Activated naive CD4-positive, alpha-beta T cell treated with anti-CD3 and anti-CD28 coated beads for 36 hours (primary cell): ENCODE results near the gene MAGI2. TPM values are rescaled to one million over a fixed set of nuclear protein-coding genes. Genes with fewer than 3 reads are reported as not detected.
A peak's percentile ranks its signal among the peaks of the same experiment; 100 is the strongest.

Experiments used
- CTCF ChIA-PET: fragments of 350-600 bp; sonication (Branson Sonifier 250); formaldehyde crosslinking; loops from one replicate; lab custom pipeline; 2021; ENCODE audit warnings: antibody characterized with exemption; lab: Charles Lee
- DNase-seq: peaks from one replicate; pipeline ENCODE4 v3.0.0-alpha.2; 2020
- H3K27ac Mint-ChIP-seq: one replicate; pipeline ENCODE4 v1.8.0; 2021; ENCODE audit warnings: mild to moderate bottlenecking, mixed read lengths
- H3K27me3 Mint-ChIP-seq: one replicate; pipeline ENCODE4 v1.8.0; 2021; ENCODE audit warnings: low read depth, mixed read lengths
- H3K36me3 Mint-ChIP-seq: one replicate; pipeline ENCODE4 v1.8.0; 2021; ENCODE audit warnings: low read depth, mixed read lengths
- H3K4me1 Mint-ChIP-seq: one replicate; pipeline ENCODE4 v1.8.0; 2021; ENCODE audit warnings: low read depth, mixed read lengths
- H3K4me3 Mint-ChIP-seq: one replicate; pipeline ENCODE4 v1.8.0; 2021; ENCODE audit warnings: mild to moderate bottlenecking, moderate library complexity, mixed read lengths
- H3K9me3 Mint-ChIP-seq: one replicate; pipeline ENCODE4 v1.8.0; 2021; ENCODE audit warnings: mixed read lengths
- intact Hi-C: fragments of 100-400 bp; cut with micrococcal nuclease; formaldehyde crosslinking; loops from one replicate; pipeline ENCODE4 v1.15.1; 2023
- total RNA-seq, 2 experiments: library from RNA; stranded (reverse); gene quantifications; one replicate each; pipeline ENCODE4 v1.2.3, GENCODE V29; 2021

MAGI2 gene
- total RNA-seq, 2 experiments from 2014 or later, result 0.07 to 0.19 TPM

DNA sequence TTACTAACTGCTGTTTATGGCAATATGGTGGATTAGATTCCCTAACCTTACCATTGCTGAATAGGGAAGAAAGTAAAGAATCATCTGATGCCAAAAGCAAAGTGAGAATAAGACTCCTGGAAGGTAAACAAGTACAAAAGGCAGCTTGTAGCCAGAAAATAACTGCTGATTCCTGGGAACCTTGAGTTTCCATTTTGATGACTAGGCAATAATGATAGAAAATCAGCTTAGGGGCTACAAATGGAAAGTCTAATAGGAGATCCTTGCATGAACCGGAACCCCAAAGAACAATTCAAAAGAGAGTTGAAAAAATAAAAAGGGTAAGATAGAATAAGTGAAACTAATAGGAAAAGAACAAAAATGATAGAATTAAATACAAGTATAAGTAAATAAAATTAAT lies 1338.5 kb downstream of the MAGI2 start:
- H3K27me3 Mint-ChIP-seq, result peaks cover 24% of the 10 kb centered on the region
- no peak overlapping the region for H3K4me3 Mint-ChIP-seq
- no peak overlapping the region for H3K27ac Mint-ChIP-seq
- intact Hi-C loops, result no loop called here
- no peaks in the 10 kb centered on the region for H3K36me3 Mint-ChIP-seq
- no peak for DNase-seq
- H3K4me1 Mint-ChIP-seq, result no peaks in the 10 kb centered on the region
- CTCF ChIA-PET, result no interaction called here
- H3K9me3 Mint-ChIP-seq, result no peaks in the 10 kb centered on the region

DNA sequence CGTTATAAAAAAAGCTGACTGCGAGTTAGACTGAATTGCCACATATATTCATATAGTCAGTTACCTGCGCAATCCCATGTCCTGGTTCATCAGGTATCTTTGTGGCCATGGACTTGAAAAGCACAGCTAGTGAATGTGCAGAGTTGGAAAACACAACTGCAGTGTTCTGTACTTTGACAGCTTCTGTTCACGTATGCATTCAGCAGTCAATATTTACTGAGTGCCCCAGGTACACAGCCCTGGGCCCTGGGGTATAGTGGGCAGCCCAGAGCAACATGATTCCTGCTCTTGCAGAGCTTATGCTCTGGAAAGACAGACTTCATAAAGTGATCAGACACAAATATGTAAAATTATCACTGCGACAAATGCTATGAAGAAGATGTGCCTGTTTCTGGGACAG lies 1341.0 kb downstream of the MAGI2 start:
- Mint-ChIP-seq H3K36me3 (no peaks in the 10 kb centered on the region), H3K4me1 (no peaks in the 10 kb centered on the region), H3K27ac (no peak overlapping the region), H3K4me3 (no peak overlapping the region), H3K9me3 (peaks cover 3% of the 10 kb centered on the region), H3K27me3 (peaks cover 31% of the 10 kb centered on the region)
- intact Hi-C loops, result no loop called here
- CTCF ChIA-PET, result no interaction called here
- DNase-seq, result no peak

DNA sequence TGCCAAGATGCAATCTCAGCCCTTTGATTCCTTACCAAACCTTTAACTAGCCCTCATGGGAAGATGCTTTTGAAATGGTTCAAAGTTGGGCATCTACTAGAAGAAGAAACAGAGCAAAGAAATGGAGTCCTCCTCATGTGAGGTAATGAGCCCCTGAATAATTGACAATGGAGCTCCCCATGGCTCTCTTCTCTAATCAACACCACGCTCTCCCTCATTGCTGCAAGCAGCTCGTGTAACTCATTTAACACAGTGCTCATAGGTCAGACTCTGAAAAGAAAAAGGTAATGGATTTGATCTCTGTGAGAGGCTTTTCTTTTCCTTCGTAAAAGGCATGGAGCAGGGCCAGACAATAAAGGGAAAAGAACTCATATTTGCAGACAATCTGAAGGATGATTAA lies 1342.1 kb downstream of the MAGI2 start:
- intact Hi-C loops, result no loop called here
- H3K4me1 Mint-ChIP-seq, result no peaks in the 10 kb centered on the region
- no peaks in the 10 kb centered on the region for H3K36me3 Mint-ChIP-seq
- peaks cover 5% of the 10 kb centered on the region for H3K9me3 Mint-ChIP-seq
- DNase-seq, result no peak
- H3K27me3 Mint-ChIP-seq, result peaks cover 31% of the 10 kb centered on the region
- peak overlapping the region; percentile 44 for H3K27ac Mint-ChIP-seq
- no peak overlapping the region for H3K4me3 Mint-ChIP-seq
- CTCF ChIA-PET, result no interaction called here

DNA sequence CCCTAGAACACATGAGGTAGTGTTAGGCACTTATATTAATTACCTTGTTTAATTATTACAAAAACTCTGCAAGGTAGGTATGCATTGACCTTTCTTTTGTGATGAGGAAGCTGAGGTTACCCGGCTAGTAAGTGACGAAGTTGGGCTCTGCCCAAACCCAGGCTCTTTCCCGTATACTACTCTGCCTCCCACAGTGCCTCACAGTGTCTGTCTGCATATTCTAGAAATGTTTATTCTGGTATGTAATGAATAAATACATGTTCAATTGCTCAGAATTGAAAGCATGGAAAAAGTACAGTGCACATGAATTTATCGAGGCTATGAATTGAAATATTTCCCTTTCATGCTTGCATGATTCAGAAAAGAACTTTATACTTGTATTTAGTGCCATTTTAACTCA lies 1350.0 kb downstream of the MAGI2 start:
- Mint-ChIP-seq H3K27me3 (peaks cover 14% of the 10 kb centered on the region), H3K4me3 (no peak overlapping the region), H3K9me3 (peaks cover 5% of the 10 kb centered on the region), H3K4me1 (no peaks in the 10 kb centered on the region), H3K27ac (no peak overlapping the region), H3K36me3 (no peaks in the 10 kb centered on the region)
- CTCF ChIA-PET, result interaction anchor here (0.6 kb wide), 1 partner anchor 266 kb away, joined by 3 read pairs; no protein-coding TSS in a partner anchor
- intact Hi-C loops, result no loop called here
- DNase-seq, result no peak

DNA sequence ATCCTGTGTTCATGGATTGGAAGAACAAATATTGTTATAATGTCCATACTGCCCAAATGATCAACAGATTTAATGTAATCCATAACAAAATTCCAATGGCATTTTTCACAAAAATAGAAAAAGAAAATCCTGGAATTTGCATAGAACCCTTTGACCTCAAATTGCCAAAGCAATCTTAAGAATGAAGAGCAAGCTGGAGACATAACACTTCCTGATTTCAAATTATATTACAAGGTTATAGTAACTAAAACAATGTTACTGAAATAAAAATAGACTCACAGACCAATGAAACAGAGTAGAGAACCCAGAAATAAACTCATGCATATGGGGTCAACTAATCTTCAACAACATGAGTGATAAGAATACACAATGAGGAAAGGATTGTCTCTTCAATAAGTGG lies 1352.4 kb downstream of the MAGI2 start:
- H3K36me3 Mint-ChIP-seq, result no peaks in the 10 kb centered on the region
- no peak overlapping the region for H3K27ac Mint-ChIP-seq
- no peak overlapping the region for H3K4me3 Mint-ChIP-seq
- no peaks in the 10 kb centered on the region for H3K4me1 Mint-ChIP-seq
- intact Hi-C loops, result no loop called here
- CTCF ChIA-PET, result no interaction called here
- no peaks in the 10 kb centered on the region for H3K9me3 Mint-ChIP-seq
- peaks cover 10% of the 10 kb centered on the region for H3K27me3 Mint-ChIP-seq
- DNase-seq, result no peak

DNA sequence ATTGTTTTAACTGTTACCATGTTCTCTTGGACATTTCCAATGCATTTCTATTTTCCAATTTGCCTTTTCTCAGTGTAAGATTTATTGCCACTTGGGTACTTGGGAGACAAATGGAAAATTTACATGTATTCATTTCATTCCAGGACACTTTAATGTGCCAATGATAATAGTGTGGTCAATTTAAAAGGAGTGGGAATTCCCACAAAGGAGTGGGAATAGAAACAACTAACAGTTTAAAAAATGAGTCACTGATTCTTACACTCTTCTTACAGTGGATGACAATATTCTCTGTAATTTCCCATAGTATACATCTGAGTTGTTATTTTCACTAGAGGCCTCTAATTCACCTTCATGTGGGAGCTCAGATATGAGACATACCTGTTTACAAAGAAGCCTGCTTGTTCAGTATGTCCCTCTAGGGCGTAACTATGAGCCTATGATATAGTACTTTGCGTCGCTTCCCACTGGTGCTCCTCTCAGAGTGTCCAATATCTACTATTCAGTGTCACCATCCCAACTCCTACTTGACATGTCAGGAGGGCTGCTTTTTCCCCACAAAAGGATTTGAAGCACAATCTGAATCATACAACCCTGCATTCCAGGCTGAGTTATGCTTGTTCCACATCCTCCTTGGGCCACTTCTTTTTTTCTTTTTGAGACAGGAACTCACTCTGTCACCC lies 1353.6 kb downstream of the MAGI2 start:
- intact Hi-C loops, result no loop called here
- H3K4me3 Mint-ChIP-seq, result no peak overlapping the region
- H3K27me3 Mint-ChIP-seq, result peaks cover 16% of the 10 kb centered on the region
- H3K27ac Mint-ChIP-seq, result no peak overlapping the region
- DNase-seq, result no peak
- no peaks in the 10 kb centered on the region for H3K9me3 Mint-ChIP-seq
- no peaks in the 10 kb centered on the region for H3K36me3 Mint-ChIP-seq
- no peaks in the 10 kb centered on the region for H3K4me1 Mint-ChIP-seq
- CTCF ChIA-PET, result interaction anchor here (0.6 kb wide), 1 partner anchor 59 kb away, joined by 4 read pairs; no protein-coding TSS in a partner anchor

DNA sequence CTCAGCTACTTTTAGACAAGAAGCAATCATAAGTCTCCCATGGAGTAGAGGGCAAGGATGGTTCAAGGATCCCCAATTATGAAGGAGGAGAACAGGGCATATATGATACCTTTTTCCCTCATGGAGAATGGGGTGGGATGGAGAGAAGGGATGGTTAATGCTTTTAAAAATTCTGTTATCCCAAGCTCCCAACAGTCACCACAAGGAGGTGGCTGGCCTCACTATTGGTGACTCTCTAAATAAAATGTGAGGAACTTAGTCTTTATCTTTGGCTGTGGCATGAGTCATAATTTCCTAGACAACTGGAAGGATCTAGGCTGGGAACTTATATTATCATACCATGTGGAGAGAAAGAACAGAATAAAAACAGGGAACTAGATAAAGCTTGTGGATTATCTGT lies 1357.9 kb downstream of the MAGI2 start:
- H3K27me3 Mint-ChIP-seq, result peaks cover 17% of the 10 kb centered on the region
- intact Hi-C loops, result no loop called here
- no peaks in the 10 kb centered on the region for H3K9me3 Mint-ChIP-seq
- no peaks in the 10 kb centered on the region for H3K4me1 Mint-ChIP-seq
- DNase-seq, result no peak
- CTCF ChIA-PET, result no interaction called here
- H3K36me3 Mint-ChIP-seq, result no peaks in the 10 kb centered on the region
- no peak overlapping the region for H3K27ac Mint-ChIP-seq
- H3K4me3 Mint-ChIP-seq, result no peak overlapping the region

DNA sequence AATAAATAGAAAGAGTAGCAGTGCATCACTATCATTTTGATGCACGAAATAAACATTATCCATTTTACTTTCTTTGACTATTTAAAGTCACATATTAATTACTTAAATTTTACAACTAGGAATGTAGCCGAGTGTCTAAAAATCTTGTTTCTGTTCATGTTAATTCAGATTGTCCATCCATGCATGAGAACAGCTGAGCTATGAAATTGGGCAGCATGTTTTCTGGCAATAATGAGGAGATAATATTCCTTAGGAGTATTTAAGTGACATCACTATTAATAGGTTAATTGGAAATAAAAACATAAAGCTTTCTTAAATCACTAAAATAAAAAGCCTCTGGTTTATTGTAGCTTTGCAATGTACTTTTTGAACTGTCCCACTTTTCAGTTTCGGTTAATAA lies 1361.1 kb downstream of the MAGI2 start:
- intact Hi-C loops, result no loop called here
- Mint-ChIP-seq H3K4me3 (no peak overlapping the region), H3K36me3 (no peaks in the 10 kb centered on the region), H3K9me3 (no peaks in the 10 kb centered on the region), H3K4me1 (no peaks in the 10 kb centered on the region), H3K27ac (no peak overlapping the region), H3K27me3 (peaks cover 14% of the 10 kb centered on the region)
- CTCF ChIA-PET, result interaction anchor here (0.6 to 0.9 kb wide), 2 partner anchors 51 to 64 kb away, joined by 3 to 5 read pairs; no protein-coding TSS in a partner anchor
- no peak for DNase-seq

DNA sequence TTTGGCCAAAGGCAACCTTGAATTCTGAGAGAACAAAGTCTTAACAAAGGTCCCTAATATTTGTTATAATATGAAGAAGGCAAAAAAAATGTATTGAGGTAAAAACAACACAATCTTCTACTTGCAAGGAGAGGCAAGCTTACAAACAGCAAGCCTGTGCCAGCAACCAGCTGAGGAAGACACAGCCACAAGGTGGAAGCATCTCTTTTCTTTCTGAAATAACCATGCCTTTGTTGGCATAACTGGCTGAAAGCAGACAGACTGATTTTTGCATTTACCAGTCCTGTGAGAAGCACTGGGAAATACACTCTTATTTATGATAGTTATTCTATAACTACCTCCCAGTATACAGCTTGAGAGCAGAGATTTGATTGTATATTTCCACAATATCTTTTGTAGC lies 1362.9 kb downstream of the MAGI2 start:
- CTCF ChIA-PET, result no interaction called here
- H3K9me3 Mint-ChIP-seq, result no peaks in the 10 kb centered on the region
- peaks cover 10% of the 10 kb centered on the region for H3K27me3 Mint-ChIP-seq
- H3K4me3 Mint-ChIP-seq, result no peak overlapping the region
- H3K4me1 Mint-ChIP-seq, result no peaks in the 10 kb centered on the region
- H3K27ac Mint-ChIP-seq, result no peak overlapping the region
- intact Hi-C loops, result no loop called here
- DNase-seq, result no peak
- H3K36me3 Mint-ChIP-seq, result no peaks in the 10 kb centered on the region

DNA sequence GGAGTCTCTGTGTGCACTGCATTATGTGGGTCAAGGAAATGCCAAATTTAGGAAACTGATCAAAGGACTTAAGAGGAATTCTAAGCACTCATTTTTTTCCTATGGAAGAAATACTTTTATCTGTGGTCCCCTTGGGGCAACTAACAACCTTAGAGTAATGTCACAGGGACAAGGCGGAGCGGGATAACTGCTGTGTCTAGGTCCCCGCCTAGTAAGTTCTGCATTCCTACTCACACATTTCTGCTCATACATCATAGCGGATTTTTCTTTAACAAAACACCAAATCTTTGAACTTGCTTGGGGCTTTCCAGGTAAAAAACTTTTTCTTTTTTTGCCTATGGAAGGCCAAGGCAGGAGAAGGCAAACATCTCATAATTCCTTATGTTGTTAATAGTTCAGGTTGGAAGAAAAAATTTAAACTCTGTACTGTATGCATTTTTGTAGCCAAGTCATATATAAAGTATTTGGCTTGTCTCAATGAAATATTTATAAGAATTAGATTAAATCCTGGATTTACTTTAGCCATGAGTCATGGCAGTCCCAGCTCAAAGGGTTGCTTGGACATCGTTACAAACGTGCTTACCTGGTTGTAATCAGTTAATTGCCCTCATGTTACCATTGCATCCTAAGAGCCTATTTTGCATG lies 1369.9 kb downstream of the MAGI2 start:
- H3K4me1 Mint-ChIP-seq, result no peaks in the 10 kb centered on the region
- DNase-seq, result no peak
- H3K4me3 Mint-ChIP-seq, result no peak overlapping the region
- intact Hi-C loops, result no loop called here
- no peak overlapping the region for H3K27ac Mint-ChIP-seq
- H3K9me3 Mint-ChIP-seq, result no peaks in the 10 kb centered on the region
- no peaks in the 10 kb centered on the region for H3K36me3 Mint-ChIP-seq
- CTCF ChIA-PET, result no interaction called here
- peaks cover 2% of the 10 kb centered on the region for H3K27me3 Mint-ChIP-seq

DNA sequence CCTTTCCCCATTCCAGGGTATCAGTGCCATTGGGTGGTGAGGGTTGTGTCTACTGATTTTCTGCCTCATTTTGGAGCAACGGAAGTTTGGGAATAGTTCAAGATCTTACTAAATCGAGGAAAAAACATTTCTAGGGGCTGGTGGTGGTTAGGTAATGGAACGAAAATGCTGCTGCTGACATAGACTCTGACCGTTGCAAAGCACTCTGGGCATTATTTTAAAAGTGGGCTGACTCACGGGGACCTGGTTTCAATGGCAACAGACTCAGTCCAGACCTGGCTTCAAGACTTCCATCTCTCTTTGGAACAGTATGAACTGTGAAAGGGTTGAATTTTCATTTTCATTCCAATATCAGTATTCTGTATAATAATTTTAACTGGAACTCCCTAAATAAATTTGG lies 1370.9 kb downstream of the MAGI2 start:
- no peaks in the 10 kb centered on the region for H3K36me3 Mint-ChIP-seq
- intact Hi-C loops, result no loop called here
- H3K27me3 Mint-ChIP-seq, result peaks cover 2% of the 10 kb centered on the region
- no peak for DNase-seq
- H3K4me1 Mint-ChIP-seq, result no peaks in the 10 kb centered on the region
- no peaks in the 10 kb centered on the region for H3K9me3 Mint-ChIP-seq
- H3K27ac Mint-ChIP-seq, result no peak overlapping the region
- CTCF ChIA-PET, result no interaction called here
- no peak overlapping the region for H3K4me3 Mint-ChIP-seq

DNA sequence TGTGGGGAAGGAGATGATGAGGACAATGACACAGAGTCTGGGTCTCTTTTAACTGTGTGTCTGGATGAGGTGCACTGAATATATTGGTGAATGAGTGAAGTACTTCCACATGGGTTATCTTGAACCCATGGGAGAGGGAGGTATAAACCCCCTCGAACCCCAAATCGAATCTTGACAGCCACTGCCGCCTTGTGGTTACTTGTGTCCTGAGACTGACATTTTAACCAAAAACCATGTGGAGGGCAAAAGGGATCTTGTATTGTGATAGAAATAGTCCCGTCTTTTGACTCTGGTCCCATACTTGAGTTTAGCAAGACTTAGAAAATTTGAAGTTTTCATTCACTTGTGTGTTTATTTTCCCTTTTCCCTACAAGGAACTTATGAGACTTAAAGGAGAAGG lies 1371.6 kb downstream of the MAGI2 start:
- DNase-seq, result no peak
- Mint-ChIP-seq H3K4me3 (no peak overlapping the region), H3K27ac (no peak overlapping the region), H3K36me3 (no peaks in the 10 kb centered on the region), H3K27me3 (peaks cover 2% of the 10 kb centered on the region), H3K4me1 (no peaks in the 10 kb centered on the region), H3K9me3 (no peaks in the 10 kb centered on the region)
- CTCF ChIA-PET, result no interaction called here
- intact Hi-C loops, result no loop called here

DNA sequence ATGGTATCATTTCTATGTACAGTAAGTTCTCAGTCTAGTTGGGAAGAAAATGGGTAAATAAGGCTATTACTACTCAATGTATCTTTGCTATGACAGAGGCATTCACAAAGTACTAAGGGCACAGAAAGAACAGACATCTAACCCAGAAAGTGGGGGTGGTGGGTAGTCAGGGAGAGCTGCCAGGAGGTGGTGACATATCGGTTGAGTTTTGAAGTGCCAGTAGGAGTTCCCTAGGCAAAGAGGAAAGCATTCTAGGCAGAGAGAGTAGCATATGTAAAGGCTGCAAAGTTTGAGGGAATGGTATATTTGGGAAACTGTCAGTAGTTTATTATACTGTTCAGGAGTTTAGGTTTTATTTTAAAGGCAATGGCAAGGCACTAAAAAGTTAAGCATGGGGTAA lies 1372.1 kb downstream of the MAGI2 start:
- Mint-ChIP-seq H3K27ac (no peak overlapping the region), H3K9me3 (no peaks in the 10 kb centered on the region), H3K4me3 (no peak overlapping the region), H3K4me1 (no peaks in the 10 kb centered on the region), H3K27me3 (peaks cover 2% of the 10 kb centered on the region), H3K36me3 (no peaks in the 10 kb centered on the region)
- intact Hi-C loops, result no loop called here
- no peak for DNase-seq
- CTCF ChIA-PET, result no interaction called here
